ENCODE measurements around the gene RTN4RL1. TPM values are rescaled to one million over a fixed set of nuclear protein-coding genes. Genes with fewer than 3 reads are reported as not detected.
"Not testable (repeated sequence)": the region's sequence is repeated elsewhere in the genome, so short reads cannot be mapped to it uniquely, and the experiment has no call there.

RTN4RL1 gene
- total RNA-seq, 1 donor from 2014 or later, result 0.47 TPM

- H3K27ac Mint-ChIP-seq (ENCODE audit: unreplicated experiment), result no peak overlapping the region
- H3K36me3 Mint-ChIP-seq (ENCODE audit: low read depth), result no peaks in the 10 kb centered on the region
- peaks cover 35% of the 10 kb centered on the region for H3K4me1 Mint-ChIP-seq
- TF ChIP-seq, protein P1, sequence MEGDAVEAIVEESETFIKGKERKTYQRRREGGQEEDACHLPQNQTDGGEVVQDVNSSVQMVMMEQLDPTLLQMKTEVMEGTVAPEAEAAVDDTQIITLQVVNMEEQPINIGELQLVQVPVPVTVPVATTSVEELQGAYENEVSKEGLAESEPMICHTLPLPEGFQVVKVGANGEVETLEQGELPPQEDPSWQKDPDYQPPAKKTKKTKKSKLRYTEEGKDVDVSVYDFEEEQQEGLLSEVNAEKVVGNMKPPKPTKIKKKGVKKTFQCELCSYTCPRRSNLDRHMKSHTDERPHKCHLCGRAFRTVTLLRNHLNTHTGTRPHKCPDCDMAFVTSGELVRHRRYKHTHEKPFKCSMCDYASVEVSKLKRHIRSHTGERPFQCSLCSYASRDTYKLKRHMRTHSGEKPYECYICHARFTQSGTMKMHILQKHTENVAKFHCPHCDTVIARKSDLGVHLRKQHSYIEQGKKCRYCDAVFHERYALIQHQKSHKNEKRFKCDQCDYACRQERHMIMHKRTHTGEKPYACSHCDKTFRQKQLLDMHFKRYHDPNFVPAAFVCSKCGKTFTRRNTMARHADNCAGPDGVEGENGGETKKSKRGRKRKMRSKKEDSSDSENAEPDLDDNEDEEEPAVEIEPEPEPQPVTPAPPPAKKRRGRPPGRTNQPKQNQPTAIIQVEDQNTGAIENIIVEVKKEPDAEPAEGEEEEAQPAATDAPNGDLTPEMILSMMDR (conservative IDR thresholded peaks at IDR 0.05), result no peak
- H3K9me3 Mint-ChIP-seq, result no peaks in the 10 kb centered on the region
- peaks cover 51% of the 10 kb centered on the region for H3K27me3 Mint-ChIP-seq (ENCODE audit: low read depth)
- H3K4me3 Mint-ChIP-seq, result no peak overlapping the region
- no peak for DNase-seq (ENCODE audit: low read depth, low spot score)
Observed at GRCh38 chr17:2016494-2016893, 8.6 kb downstream of the RTN4RL1 start.

DNA sequence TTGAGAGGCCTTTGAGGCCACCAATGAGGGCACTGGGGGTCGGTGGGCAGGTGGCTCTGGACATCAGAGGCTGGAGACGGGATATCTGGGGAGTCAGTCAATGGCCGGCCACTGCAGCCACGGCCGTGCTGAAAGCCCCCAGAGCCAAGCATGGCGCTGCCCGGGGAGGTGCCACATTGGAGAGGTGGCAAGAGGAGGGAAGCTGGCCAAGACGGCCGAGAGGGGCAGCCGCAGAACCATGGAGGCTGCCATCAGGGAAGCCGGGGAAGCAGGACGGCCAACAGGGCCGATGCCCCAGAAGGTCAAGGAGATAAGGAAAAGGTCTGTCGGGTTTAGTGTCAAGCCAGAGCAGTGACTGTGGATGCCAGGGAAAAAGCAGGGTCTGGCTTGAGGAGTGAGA is 9.8 kb downstream of the RTN4RL1 start:
- no peaks in the 10 kb centered on the region for H3K36me3 Mint-ChIP-seq (ENCODE audit: low read depth)
- no peak for DNase-seq (ENCODE audit: low read depth, low spot score)
- H3K4me3 Mint-ChIP-seq, result no peak overlapping the region
- peaks cover 44% of the 10 kb centered on the region for H3K27me3 Mint-ChIP-seq (ENCODE audit: low read depth)
- H3K4me1 Mint-ChIP-seq, result peaks cover 31% of the 10 kb centered on the region
- no peak overlapping the region for H3K27ac Mint-ChIP-seq (ENCODE audit: unreplicated experiment)
- TF ChIP-seq, protein P1 (conservative IDR thresholded peaks at IDR 0.05), result no peak
- H3K9me3 Mint-ChIP-seq, result no peaks in the 10 kb centered on the region

DNA sequence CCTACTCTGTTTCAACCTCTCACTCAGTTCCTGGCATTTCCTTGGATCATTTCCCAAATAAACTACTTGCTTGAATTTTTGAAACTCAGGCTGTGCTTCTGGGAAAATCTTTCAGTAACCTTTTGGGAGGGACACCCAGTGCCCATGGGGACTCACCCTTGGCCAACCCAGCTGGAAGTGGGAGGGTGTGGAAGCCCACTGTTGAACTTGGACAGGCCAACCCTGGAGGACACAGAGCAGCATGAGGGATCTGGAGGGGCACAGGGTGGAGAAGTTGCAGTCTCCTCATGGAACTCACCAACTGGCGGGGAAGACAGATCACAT is 11.2 kb downstream of the RTN4RL1 start:
- H3K36me3 Mint-ChIP-seq (ENCODE audit: low read depth), result no peaks in the 10 kb centered on the region
- peaks cover 26% of the 10 kb centered on the region for H3K4me1 Mint-ChIP-seq
- H3K4me3 Mint-ChIP-seq, result no peak overlapping the region
- H3K27me3 Mint-ChIP-seq (ENCODE audit: low read depth), result peaks cover 30% of the 10 kb centered on the region
- no peaks in the 10 kb centered on the region for H3K9me3 Mint-ChIP-seq
- TF ChIP-seq, protein P1 (conservative IDR thresholded peaks at IDR 0.05), result no peak
- H3K27ac Mint-ChIP-seq (ENCODE audit: unreplicated experiment), result no peak overlapping the region
- no peak for DNase-seq (ENCODE audit: low read depth, low spot score)

- not testable (repeated sequence) for H3K36me3 Mint-ChIP-seq (ENCODE audit: low read depth); H3K4me3 Mint-ChIP-seq; H3K9me3 Mint-ChIP-seq; H3K27ac Mint-ChIP-seq (ENCODE audit: unreplicated experiment); DNase-seq (ENCODE audit: low read depth, low spot score)
- Mint-ChIP-seq H3K4me1 (peaks cover 24% of the 10 kb centered on the region), H3K27me3 (ENCODE audit: low read depth) (peaks cover 24% of the 10 kb centered on the region)
Observed at GRCh38 chr17:2013220-2013993, 11.7 kb downstream of the RTN4RL1 start.

- no peak overlapping the region for H3K4me3 Mint-ChIP-seq
- DNase-seq (ENCODE audit: low read depth, low spot score), result no peak
- H3K9me3 Mint-ChIP-seq, result no peaks in the 10 kb centered on the region
- peaks cover 15% of the 10 kb centered on the region for H3K27me3 Mint-ChIP-seq (ENCODE audit: low read depth)
- TF ChIP-seq, protein P1 (conservative IDR thresholded peaks at IDR 0.05), result no peak
- peaks cover 21% of the 10 kb centered on the region for H3K4me1 Mint-ChIP-seq
- no peaks in the 10 kb centered on the region for H3K36me3 Mint-ChIP-seq (ENCODE audit: low read depth)
- no peak overlapping the region for H3K27ac Mint-ChIP-seq (ENCODE audit: unreplicated experiment)
Observed at GRCh38 chr17:2012499-2012898, 12.6 kb downstream of the RTN4RL1 start.
